Sigmoid colon (tissue), 4 donors: ENCODE measurements around the gene LCN1.
"Not testable (repeated sequence)": the region's sequence is repeated elsewhere in the genome, so short reads cannot be mapped to it uniquely, and the experiment has no call there.

Source experiments
- CTCF ChIP-seq, 4 experiments: fragments of 450-650 bp in 3 of 4; fragments of 200-600 bp in 1 of 4; IDR thresholded peaks; one replicate each; pipeline ENCODE4 v1.5.1; 2016 to 2019; ENCODE audit warnings: antibody characterized with exemption in 4 of 4, mild to moderate bottlenecking in 3 of 4, moderate library complexity in 2 of 4
- POLR2A ChIP-seq, 2 donors: fragments of 450-650 bp; IDR thresholded peaks; one replicate each; pipeline ENCODE4 v1.6.1; 2016; ENCODE audit warnings: antibody characterized with exemption in 2 of 2, mild to moderate bottlenecking in 2 of 2, moderate library complexity in 2 of 2
- POLR2AphosphoS5 ChIP-seq, 4 donors: sonication (generic); formaldehyde crosslinking; IDR thresholded peaks; one replicate each; pipeline ENCODE4 v1.6.1; 2017; ENCODE audit warnings: antibody characterized with exemption in 4 of 4

GRCh38 chr9:135513906-135514305 lies 7.3 kb upstream of the LCN1 start:
- TF ChIP-seq POLR2AphosphoS5, POLR2A, CTCF (IDR thresholded peaks at IDR 0.05): not testable (repeated sequence)
